Dermis microvascular lymphatic vessel endothelial cell (primary cell): ENCODE results near the gene RNASE12. TPM values are rescaled to one million over a fixed set of nuclear protein-coding genes. Genes with fewer than 3 reads are reported as not detected.

Experiments
- total RNA-seq: library from RNA; depleted of rRNA; stranded (reverse); fragments of >200 nt; gene quantifications from 2 replicates; pipeline ENCODE4 v1.2.1, GENCODE V29; 2014

Gene RNASE12
- total RNA-seq, 1 donor from 2014 or later: not detected

Other genes with a start within 250 kb of the RNASE12 start
- 5.3 and 6.3 TPM in 2 replicates for gene PARP2, start 247.7 kb downstream of the RNASE12 start, total RNA-seq
- gene TEP1, start 177.9 kb downstream of the RNASE12 start, total RNA-seq: 19.8 and 36.0 TPM in 2 replicates
- under 0.01 and 0.13 TPM in 2 replicates for gene KLHL33, start 155.2 kb downstream of the RNASE12 start, total RNA-seq
- gene OSGEP, start 136.6 kb downstream of the RNASE12 start, total RNA-seq: 54.9 and 70.4 TPM in 2 replicates
- 65.7 and 75.1 TPM in 2 replicates for gene APEX1, start 136.2 kb downstream of the RNASE12 start, total RNA-seq
- gene PIP4P1, start 129.9 kb downstream of the RNASE12 start, total RNA-seq: 22.1 and 28.6 TPM in 2 replicates
- gene PNP, start 122.0 kb downstream of the RNASE12 start, total RNA-seq: 222 and 264 TPM in 2 replicates
- gene RNASE10, start 85.8 kb downstream of the RNASE12 start, total RNA-seq: not detected in 2 replicates
- gene RNASE9, start 30.3 kb downstream of the RNASE12 start, total RNA-seq: not detected in 2 replicates
- gene RNASE11, start 3.4 kb downstream of the RNASE12 start, total RNA-seq: not detected in 2 replicates
- gene OR6S1, start 50.3 kb upstream of the RNASE12 start, total RNA-seq: not detected in 2 replicates
- 16.2 and 26.9 TPM in 2 replicates for gene RNASE4, start 93.2 kb upstream of the RNASE12 start, total RNA-seq
- 5.6 and 6.2 TPM in 2 replicates for gene ANG, start 97.4 kb upstream of the RNASE12 start, total RNA-seq
- gene EDDM3A, start 154.5 kb upstream of the RNASE12 start, total RNA-seq: not detected in 2 replicates
- gene EDDM3B, start 177.0 kb upstream of the RNASE12 start, total RNA-seq: not detected in 2 replicates
- gene RNASE6, start 189.9 kb upstream of the RNASE12 start, total RNA-seq: not detected in 2 replicates
- 7.1 and 8.0 TPM in 2 replicates for gene RNASE1, start 211.5 kb upstream of the RNASE12 start, total RNA-seq